Measurements from ENCODE around the gene PIM1. TPM values are rescaled to one million over a fixed set of nuclear protein-coding genes. Genes with fewer than 3 reads are reported as not detected.
A peak's percentile ranks its signal among the peaks of the same experiment; 100 is the strongest.

The PIM1 gene
- total and polyA plus RNA-seq, 9 of the 15 experiments (the other 6 are each of a cell fraction or from before 2014, with no cell fraction given), result 19.0 to 789 (median 212) TPM

DNA sequence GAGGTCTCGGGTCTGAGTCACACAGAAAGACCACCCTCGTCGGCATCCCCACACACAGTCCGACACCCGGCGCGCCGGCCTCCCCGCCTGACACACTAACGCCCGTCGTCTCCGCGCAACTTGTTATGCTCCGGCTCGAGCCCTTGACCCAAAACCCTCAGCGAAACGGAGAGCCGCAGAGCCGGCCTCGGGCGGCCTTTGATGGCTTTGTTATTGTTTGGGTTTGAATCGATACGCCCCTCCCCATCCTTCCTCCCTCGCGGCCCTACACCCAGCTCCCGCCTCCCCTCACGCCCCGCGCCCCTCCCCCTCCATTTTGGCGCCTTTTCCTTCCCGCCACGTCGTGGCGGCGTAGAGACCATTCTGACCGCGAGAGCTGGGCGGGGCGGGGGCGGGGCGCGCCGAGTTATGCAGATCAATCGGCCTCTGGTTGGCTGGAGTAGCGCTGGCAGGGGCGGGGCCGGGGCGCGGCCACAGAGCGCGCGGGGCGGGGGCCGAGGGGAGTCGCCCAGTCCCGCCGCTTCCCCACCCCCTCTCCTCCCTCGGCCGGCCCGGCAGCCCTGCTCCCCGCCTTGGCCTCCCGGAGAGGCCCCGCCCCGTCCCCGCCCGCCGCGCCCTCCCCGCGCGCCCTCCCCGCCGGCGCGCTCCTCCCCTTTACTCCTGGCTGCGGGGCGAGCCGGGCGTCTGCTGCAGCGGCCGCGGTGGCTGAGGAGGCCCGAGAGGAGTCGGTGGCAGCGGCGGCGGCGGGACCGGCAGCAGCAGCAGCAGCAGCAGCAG lies at the start of gene PIM1 (continued):
- no peak for TF ChIP-seq MTA1 (IDR thresholded peaks at IDR 0.05; ENCODE audit: borderline replicate concordance)
- TF ChIP-seq SMARCA4 (IDR thresholded peaks at IDR 0.05), result peak; percentile 50; the same call in 1 of the 2 replicates
- TF ChIP-seq, protein P1, sequence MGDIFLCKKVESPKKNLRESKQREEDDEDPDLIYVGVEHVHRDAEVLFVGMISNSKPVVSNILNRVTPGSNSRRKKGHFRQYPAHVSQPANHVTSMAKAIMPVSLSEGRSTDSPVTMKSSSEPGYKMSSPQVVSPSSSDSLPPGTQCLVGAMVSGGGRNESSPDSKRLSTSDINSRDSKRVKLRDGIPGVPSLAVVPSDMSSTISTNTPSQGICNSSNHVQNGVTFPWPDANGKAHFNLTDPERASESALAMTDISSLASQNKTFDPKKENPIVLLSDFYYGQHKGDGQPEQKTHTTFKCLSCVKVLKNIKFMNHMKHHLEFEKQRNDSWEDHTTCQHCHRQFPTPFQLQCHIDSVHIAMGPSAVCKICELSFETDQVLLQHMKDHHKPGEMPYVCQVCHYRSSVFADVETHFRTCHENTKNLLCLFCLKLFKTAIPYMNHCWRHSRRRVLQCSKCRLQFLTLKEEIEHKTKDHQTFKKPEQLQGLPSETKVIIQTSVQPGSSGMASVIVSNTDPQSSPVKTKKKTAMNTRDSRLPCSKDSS (IDR thresholded peaks at IDR 0.05; ENCODE audit: low read depth, partially characterized antibody), result no peak
- TF ChIP-seq FOXM1 (IDR thresholded peaks at IDR 0.05; ENCODE audit: low read depth), result peak; percentile 95
- peak; percentile 95 for TF ChIP-seq FOXM1 (CRISPR knock-in tag; IDR thresholded peaks at IDR 0.05; ENCODE audit: low read depth)
- TF ChIP-seq, protein P2, sequence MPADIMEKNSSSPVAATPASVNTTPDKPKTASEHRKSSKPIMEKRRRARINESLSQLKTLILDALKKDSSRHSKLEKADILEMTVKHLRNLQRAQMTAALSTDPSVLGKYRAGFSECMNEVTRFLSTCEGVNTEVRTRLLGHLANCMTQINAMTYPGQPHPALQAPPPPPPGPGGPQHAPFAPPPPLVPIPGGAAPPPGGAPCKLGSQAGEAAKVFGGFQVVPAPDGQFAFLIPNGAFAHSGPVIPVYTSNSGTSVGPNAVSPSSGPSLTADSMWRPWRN (IDR thresholded peaks at IDR 0.05; ENCODE audit: low read depth), result peak; percentile 50
- TF ChIP-seq, protein P3, sequence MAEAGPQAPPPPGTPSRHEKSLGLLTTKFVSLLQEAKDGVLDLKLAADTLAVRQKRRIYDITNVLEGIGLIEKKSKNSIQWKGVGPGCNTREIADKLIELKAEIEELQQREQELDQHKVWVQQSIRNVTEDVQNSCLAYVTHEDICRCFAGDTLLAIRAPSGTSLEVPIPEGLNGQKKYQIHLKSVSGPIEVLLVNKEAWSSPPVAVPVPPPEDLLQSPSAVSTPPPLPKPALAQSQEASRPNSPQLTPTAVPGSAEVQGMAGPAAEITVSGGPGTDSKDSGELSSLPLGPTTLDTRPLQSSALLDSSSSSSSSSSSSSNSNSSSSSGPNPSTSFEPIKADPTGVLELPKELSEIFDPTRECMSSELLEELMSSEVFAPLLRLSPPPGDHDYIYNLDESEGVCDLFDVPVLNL (CRISPR knock-in tag; IDR thresholded peaks at IDR 0.05; ENCODE audit: low read depth), result peak; percentile 93
- no peak for TF ChIP-seq ZNF707 (CRISPR knock-in tag; conservative IDR thresholded peaks at IDR 0.05)
- TF ChIP-seq U2AF2 (optimal IDR thresholded peaks at IDR 0.05; ENCODE audit: low read depth, low read length), result no peak
- peak; percentile 78 for TF ChIP-seq BCOR (IDR thresholded peaks at IDR 0.05)
- TF ChIP-seq, protein P4, sequence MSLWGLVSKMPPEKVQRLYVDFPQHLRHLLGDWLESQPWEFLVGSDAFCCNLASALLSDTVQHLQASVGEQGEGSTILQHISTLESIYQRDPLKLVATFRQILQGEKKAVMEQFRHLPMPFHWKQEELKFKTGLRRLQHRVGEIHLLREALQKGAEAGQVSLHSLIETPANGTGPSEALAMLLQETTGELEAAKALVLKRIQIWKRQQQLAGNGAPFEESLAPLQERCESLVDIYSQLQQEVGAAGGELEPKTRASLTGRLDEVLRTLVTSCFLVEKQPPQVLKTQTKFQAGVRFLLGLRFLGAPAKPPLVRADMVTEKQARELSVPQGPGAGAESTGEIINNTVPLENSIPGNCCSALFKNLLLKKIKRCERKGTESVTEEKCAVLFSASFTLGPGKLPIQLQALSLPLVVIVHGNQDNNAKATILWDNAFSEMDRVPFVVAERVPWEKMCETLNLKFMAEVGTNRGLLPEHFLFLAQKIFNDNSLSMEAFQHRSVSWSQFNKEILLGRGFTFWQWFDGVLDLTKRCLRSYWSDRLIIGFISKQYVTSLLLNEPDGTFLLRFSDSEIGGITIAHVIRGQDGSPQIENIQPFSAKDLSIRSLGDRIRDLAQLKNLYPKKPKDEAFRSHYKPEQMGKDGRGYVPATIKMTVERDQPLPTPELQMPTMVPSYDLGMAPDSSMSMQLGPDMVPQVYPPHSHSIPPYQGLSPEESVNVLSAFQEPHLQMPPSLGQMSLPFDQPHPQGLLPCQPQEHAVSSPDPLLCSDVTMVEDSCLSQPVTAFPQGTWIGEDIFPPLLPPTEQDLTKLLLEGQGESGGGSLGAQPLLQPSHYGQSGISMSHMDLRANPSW (CRISPR knock-in tag; IDR thresholded peaks at IDR 0.05), result 0 out of 2 replicates have a peak, but pooled peaks have one; percentile 48
- TF ChIP-seq, protein P5, sequence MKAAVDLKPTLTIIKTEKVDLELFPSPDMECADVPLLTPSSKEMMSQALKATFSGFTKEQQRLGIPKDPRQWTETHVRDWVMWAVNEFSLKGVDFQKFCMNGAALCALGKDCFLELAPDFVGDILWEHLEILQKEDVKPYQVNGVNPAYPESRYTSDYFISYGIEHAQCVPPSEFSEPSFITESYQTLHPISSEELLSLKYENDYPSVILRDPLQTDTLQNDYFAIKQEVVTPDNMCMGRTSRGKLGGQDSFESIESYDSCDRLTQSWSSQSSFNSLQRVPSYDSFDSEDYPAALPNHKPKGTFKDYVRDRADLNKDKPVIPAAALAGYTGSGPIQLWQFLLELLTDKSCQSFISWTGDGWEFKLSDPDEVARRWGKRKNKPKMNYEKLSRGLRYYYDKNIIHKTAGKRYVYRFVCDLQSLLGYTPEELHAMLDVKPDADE (conservative IDR thresholded peaks at IDR 0.05; ENCODE audit: control insufficient read depth, low read depth, low read length), result peak; percentile 59
- TF ChIP-seq SMARCE1 (IDR thresholded peaks at IDR 0.05), result peak; percentile 60; the same call in 1 of the 2 replicates
- TF ChIP-seq LARP7 (IDR thresholded peaks at IDR 0.05), result peak; percentile 52; the same call in 1 of the 2 replicates
- TF ChIP-seq ZNF263 (CRISPR knock-in tag; IDR thresholded peaks at IDR 0.05; ENCODE audit: borderline replicate concordance), result peak; percentile 77
- TF ChIP-seq GATAD2A (IDR thresholded peaks at IDR 0.05), result 0 out of 2 replicates have a peak, but pooled peaks have one; percentile 17
- TF ChIP-seq TAF7 (tag; IDR thresholded peaks at IDR 0.05), result peak; percentile 37; the same call in 1 of the 2 replicates
- peak; percentile 96 to 98 for TF ChIP-seq TRIM24 (IDR thresholded peaks at IDR 0.05)
- TF ChIP-seq POLR2A (conservative IDR thresholded peaks at IDR 0.05), result peak; percentile 51; the same call in 1 of the 2 replicates
- peak; percentile 91 for TF ChIP-seq SP1 (CRISPR knock-in tag; IDR thresholded peaks at IDR 0.05)
- peak; percentile 93 for TF ChIP-seq TBP (optimal IDR thresholded peaks at IDR 0.05; ENCODE audit: low read depth, low read length)
